SK-N-SH (cell line): ENCODE results near the gene OR52E1. TPM values are rescaled to one million over a fixed set of nuclear protein-coding genes. Genes with fewer than 3 reads are reported as not detected.

Experiments
- CTCF ChIA-PET: fragments of 300-600, 350-600 bp; formaldehyde crosslinking; extraction: SDS; loops from one replicate; lab custom pipeline; 2021; lab: Yijun Ruan, JAX
- POLR2A ChIA-PET: fragments of 350-600 bp; sonication (Branson Sonifier 250); formaldehyde crosslinking; extraction: SDS; loops from one replicate; lab custom pipeline; 2020; ENCODE audit warnings: antibody characterized with exemption, inconsistent platforms; lab: Yijun Ruan, JAX
- DNase-seq: peaks from one replicate; pipeline ENCODE4 v3.0.0; 2012
- H2AFZ ChIP-seq: fragments of 200-600 bp; sonication (generic); 2 replicates; pipeline ENCODE4 v1.8.1; 2016; ENCODE audit warnings: antibody characterized with exemption, mild to moderate bottlenecking, low read depth
- H3F3A ChIP-seq: fragments of 200-600 bp; sonication (generic); replicated peaks from 2 replicates; pipeline ENCODE3; 2016; ENCODE audit warnings: antibody characterized with exemption, mild to moderate bottlenecking; ENCODE audit not compliant: insufficient read depth
- H3K27ac ChIP-seq, 2 experiments: fragments of 200-500 bp in 1 of 2; fragments of 200-600 bp in 1 of 2; sonication (Bioruptor generic) in 1 of 2; sonication (generic), shearing (Covaris generic) in 1 of 2; 2 replicates each; pipeline versions ENCODE4 v1.5.1 to v1.6.1; 2014 to 2016; ENCODE audit warnings: low read depth in 2 of 2, inconsistent platforms in 1 of 2, low read length in 1 of 2, mild to moderate bottlenecking in 1 of 2, mixed read lengths in 1 of 2
- H3K27me3 ChIP-seq: fragments of 200-600 bp; sonication (generic), shearing (Covaris generic); 2 replicates; pipeline ENCODE4 v1.6.1; 2016; ENCODE audit warnings: mixed run types; ENCODE audit not compliant: insufficient read depth
- H3K36me3 ChIP-seq, 2 experiments: fragments of 200-500 bp in 1 of 2; fragments of 200-600 bp in 1 of 2; sonication (Bioruptor generic) in 1 of 2; sonication (generic) in 1 of 2; replicated peaks in 1 of 2; 2 replicates each; pipeline versions ENCODE3 to v1.5.1; 2014 to 2016; ENCODE audit warnings: low read length in 1 of 2, mild to moderate bottlenecking in 1 of 2; ENCODE audit not compliant: insufficient read depth in 2 of 2, control insufficient read depth in 1 of 2
- H3K4me1 ChIP-seq, 2 experiments: fragments of 200-500 bp in 1 of 2; fragments of 200-600 bp in 1 of 2; sonication (Bioruptor generic) in 1 of 2; sonication (generic), shearing (Covaris generic) in 1 of 2; 2 replicates each; pipeline versions ENCODE4 v1.5.1 to v1.6.1; 2014 to 2016; ENCODE audit warnings: low read depth in 1 of 2, low read length in 1 of 2, mixed run types in 1 of 2; ENCODE audit not compliant: insufficient read depth in 2 of 2, control insufficient read depth in 1 of 2
- H3K4me2 ChIP-seq: fragments of 200-600 bp; sonication (generic), shearing (Covaris generic); 2 replicates; pipeline ENCODE4 v1.6.1; 2017; ENCODE audit warnings: mixed run types
- H3K4me3 ChIP-seq, 2 experiments: fragments of 200-500 bp in 1 of 2; fragments of 200-600 bp in 1 of 2; sonication (Bioruptor generic) in 1 of 2; sonication (generic), shearing (Covaris generic) in 1 of 2; 2 replicates each; pipeline versions ENCODE4 v1.5.1 to v1.8.1; 2014 to 2016; ENCODE audit warnings: low read depth in 2 of 2, inconsistent platforms in 1 of 2, low read length in 1 of 2, mild to moderate bottlenecking in 1 of 2, mixed read lengths in 1 of 2, moderate library complexity in 1 of 2
- H3K79me2 ChIP-seq: fragments of 200-600 bp; sonication (generic); 2 replicates; pipeline ENCODE4 v1.8.1; 2017; ENCODE audit warnings: mild to moderate bottlenecking; ENCODE audit not compliant: insufficient read depth
- H3K9ac ChIP-seq: fragments of 200-600 bp; sonication (generic); 2 replicates; pipeline ENCODE4 v1.6.1; 2017; ENCODE audit warnings: mixed run types
- H3K9me2 ChIP-seq: fragments of 200-600 bp; sonication (generic); 2 replicates; pipeline ENCODE4 v1.6.1; 2017; ENCODE audit warnings: mixed run types
- H3K9me3 ChIP-seq: fragments of 200-600 bp; sonication (generic); 2 replicates; pipeline ENCODE4 v1.6.1; 2017; ENCODE audit warnings: mixed run types, mild to moderate bottlenecking, moderate library complexity
- H4K20me1 ChIP-seq: fragments of 200-600 bp; sonication (generic); 2 replicates; pipeline ENCODE4 v1.6.1; 2017; ENCODE audit warnings: mild to moderate bottlenecking, mixed run types; ENCODE audit not compliant: insufficient read depth
- CHD2 ChIP-seq: fragments of 150-350 bp; IDR thresholded peaks from 2 replicates; pipeline ENCODE4 v1.6.1; 2018; ENCODE audit warnings: low read length; ENCODE audit not compliant: partially characterized antibody
- ELF1 ChIP-seq: IDR thresholded peaks from 2 replicates; pipeline ENCODE4 v1.4.0; 2012
- FOSL2 ChIP-seq: IDR thresholded peaks from 2 replicates; pipeline ENCODE4 v1.4.0; 2012; ENCODE audit warnings: low read depth, mild to moderate bottlenecking, moderate library complexity, borderline replicate concordance
- FOXM1 ChIP-seq: IDR thresholded peaks from 2 replicates; pipeline ENCODE4 v1.4.0; 2012; ENCODE audit warnings: low read depth, mild to moderate bottlenecking
- GABPA ChIP-seq: IDR thresholded peaks from 2 replicates; pipeline ENCODE4 v1.4.0; 2012; ENCODE audit warnings: low read depth, mild to moderate bottlenecking
- JUND ChIP-seq: IDR thresholded peaks from 2 replicates; pipeline ENCODE4 v1.4.0; 2012
- MEF2A ChIP-seq: IDR thresholded peaks from 2 replicates; pipeline ENCODE4 v1.4.0; 2012; ENCODE audit warnings: low read depth, borderline replicate concordance
- NFIC ChIP-seq: IDR thresholded peaks from 2 replicates; pipeline ENCODE4 v1.4.0; 2012; ENCODE audit warnings: borderline replicate concordance
- POLR2AphosphoS5 ChIP-seq: IDR thresholded peaks from 2 replicates; pipeline ENCODE4 v1.6.1; 2012; ENCODE audit warnings: low read depth, low read length
- RAD21 ChIP-seq: IDR thresholded peaks from 2 replicates; pipeline ENCODE4 v1.6.1; 2012; ENCODE audit warnings: mild to moderate bottlenecking, low read length
- RFX5 ChIP-seq: IDR thresholded peaks from 2 replicates; pipeline ENCODE4 v1.6.1; 2012; ENCODE audit warnings: mild to moderate bottlenecking, improper control_type of control experiment, low read length
- RXRA ChIP-seq: IDR thresholded peaks from 2 replicates; pipeline ENCODE4 v1.4.0; 2012; ENCODE audit warnings: low read depth, mild to moderate bottlenecking, borderline replicate concordance
- SIN3A ChIP-seq: IDR thresholded peaks from 2 replicates; pipeline ENCODE4 v1.6.1; 2012; ENCODE audit warnings: low read depth, mild to moderate bottlenecking, low read length, moderate library complexity, borderline replicate concordance
- SMC3 ChIP-seq: IDR thresholded peaks from 2 replicates; pipeline ENCODE4 v1.6.1; 2012; ENCODE audit warnings: low read depth, low read length, improper control_type of control experiment
- TAF1 ChIP-seq: IDR thresholded peaks from 2 replicates; pipeline ENCODE4 v1.6.1; 2012; ENCODE audit warnings: low read depth, mild to moderate bottlenecking, low read length, moderate library complexity, borderline replicate concordance
- TCF12 ChIP-seq: IDR thresholded peaks from 2 replicates; pipeline ENCODE4 v1.4.0; 2012
- YY1 ChIP-seq: IDR thresholded peaks from 2 replicates; pipeline ENCODE4 v1.4.0; 2012; ENCODE audit warnings: low read depth, mild to moderate bottlenecking
- WGBS: methylation state at CpG from one replicate; pipeline ENCODE4 v1.1.6; 2017; ENCODE audit warnings: low lambda C conversion rate; 5-methylcytosine and 5-hydroxymethylcytosine counted together
- polyA plus RNA-seq, 3 experiments: library from polyadenylated mRNA; depleted of rRNA; stranded (reverse); fragments of >200 nt; gene quantifications; 2 replicates each; pipeline ENCODE4 v1.2.3, GENCODE V29; 2012
- TF ChIP-seq, protein P1 (sequence below): IDR thresholded peaks from 2 replicates; pipeline ENCODE4; 2012
- TF ChIP-seq, protein P2 (sequence below): fragments of 200-600 bp; sonication (generic); IDR thresholded peaks from 2 replicates; pipeline ENCODE4 v1.6.1; 2017; ENCODE audit warnings: antibody characterized with exemption, mild to moderate bottlenecking, moderate library complexity
- TF ChIP-seq, protein P3 (sequence below): IDR thresholded peaks from 2 replicates; pipeline ENCODE4 v1.6.1; 2012; ENCODE audit warnings: mild to moderate bottlenecking, low read depth, low read length, moderate library complexity
- TF ChIP-seq, protein P4 (sequence below): IDR thresholded peaks from 2 replicates; pipeline ENCODE4 v1.4.0; 2012; ENCODE audit warnings: low read depth, borderline replicate concordance

Gene OR52E1
- polyA plus RNA-seq, 1 of the 3 experiments (the other 2 are of a cell fraction), result not detected

DNA sequence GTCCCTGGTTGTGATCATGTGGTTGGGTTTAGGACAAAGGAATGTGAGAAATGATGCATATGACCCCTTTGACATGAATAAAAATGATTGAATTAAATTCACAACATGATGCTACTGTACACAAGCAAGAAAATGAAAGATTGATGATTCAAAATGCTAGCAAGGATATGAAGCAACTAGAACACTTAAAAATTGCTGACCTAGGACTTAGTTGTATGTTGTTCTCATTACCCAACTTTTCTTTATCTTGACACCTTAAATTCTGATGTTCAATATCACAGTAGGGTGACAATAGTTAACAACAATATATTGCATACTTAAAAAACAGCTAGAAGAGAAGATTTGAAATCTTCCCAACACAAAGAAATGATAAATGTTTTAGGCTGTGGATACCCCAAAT is 48.2 kb downstream of the OR52E1 start:
- 0 out of 2 replicates have a peak, but pooled peaks cover 4% of the 10 kb centered on the region for H3K27me3 ChIP-seq
- no peaks in the 10 kb centered on the region for H4K20me1 ChIP-seq
- no peak overlapping the region for H3K9ac ChIP-seq
- H3F3A ChIP-seq, result no peaks in the 10 kb centered on the region
- TF ChIP-seq TAF1, result no peak
- TF ChIP-seq, protein P1, sequence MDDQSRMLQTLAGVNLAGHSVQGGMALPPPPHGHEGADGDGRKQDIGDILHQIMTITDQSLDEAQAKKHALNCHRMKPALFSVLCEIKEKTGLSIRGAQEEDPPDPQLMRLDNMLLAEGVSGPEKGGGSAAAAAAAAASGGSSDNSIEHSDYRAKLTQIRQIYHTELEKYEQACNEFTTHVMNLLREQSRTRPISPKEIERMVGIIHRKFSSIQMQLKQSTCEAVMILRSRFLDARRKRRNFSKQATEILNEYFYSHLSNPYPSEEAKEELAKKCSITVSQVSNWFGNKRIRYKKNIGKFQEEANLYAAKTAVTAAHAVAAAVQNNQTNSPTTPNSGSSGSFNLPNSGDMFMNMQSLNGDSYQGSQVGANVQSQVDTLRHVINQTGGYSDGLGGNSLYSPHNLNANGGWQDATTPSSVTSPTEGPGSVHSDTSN, result no peak
- no peak for TF ChIP-seq SMC3
- TF ChIP-seq RXRA, result no peak
- TF ChIP-seq FOSL2, result no peak
- TF ChIP-seq POLR2AphosphoS5, result no peak
- TF ChIP-seq NFIC, result no peak
- TF ChIP-seq, protein P2, sequence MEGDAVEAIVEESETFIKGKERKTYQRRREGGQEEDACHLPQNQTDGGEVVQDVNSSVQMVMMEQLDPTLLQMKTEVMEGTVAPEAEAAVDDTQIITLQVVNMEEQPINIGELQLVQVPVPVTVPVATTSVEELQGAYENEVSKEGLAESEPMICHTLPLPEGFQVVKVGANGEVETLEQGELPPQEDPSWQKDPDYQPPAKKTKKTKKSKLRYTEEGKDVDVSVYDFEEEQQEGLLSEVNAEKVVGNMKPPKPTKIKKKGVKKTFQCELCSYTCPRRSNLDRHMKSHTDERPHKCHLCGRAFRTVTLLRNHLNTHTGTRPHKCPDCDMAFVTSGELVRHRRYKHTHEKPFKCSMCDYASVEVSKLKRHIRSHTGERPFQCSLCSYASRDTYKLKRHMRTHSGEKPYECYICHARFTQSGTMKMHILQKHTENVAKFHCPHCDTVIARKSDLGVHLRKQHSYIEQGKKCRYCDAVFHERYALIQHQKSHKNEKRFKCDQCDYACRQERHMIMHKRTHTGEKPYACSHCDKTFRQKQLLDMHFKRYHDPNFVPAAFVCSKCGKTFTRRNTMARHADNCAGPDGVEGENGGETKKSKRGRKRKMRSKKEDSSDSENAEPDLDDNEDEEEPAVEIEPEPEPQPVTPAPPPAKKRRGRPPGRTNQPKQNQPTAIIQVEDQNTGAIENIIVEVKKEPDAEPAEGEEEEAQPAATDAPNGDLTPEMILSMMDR, result no peak
- TF ChIP-seq FOXM1, result no peak
- no peak for TF ChIP-seq CHD2
- no peaks in the 10 kb centered on the region for H3K79me2 ChIP-seq
- DNase-seq, result no peak
- no peak overlapping the region for H3K4me3 ChIP-seq
- no peak overlapping the region for H2AFZ ChIP-seq
- H3K4me1 ChIP-seq, result no peaks in the 10 kb centered on the region
- no peak overlapping the region for H3K27ac ChIP-seq
- no peaks in the 10 kb centered on the region for H3K36me3 ChIP-seq
- H3K9me2 ChIP-seq, result no peaks in the 10 kb centered on the region
- no peaks in the 10 kb centered on the region for H3K9me3 ChIP-seq
- H3K4me2 ChIP-seq, result no peak overlapping the region
- ChIA-PET POLR2A (no interaction called here), CTCF (no interaction called here)

DNA sequence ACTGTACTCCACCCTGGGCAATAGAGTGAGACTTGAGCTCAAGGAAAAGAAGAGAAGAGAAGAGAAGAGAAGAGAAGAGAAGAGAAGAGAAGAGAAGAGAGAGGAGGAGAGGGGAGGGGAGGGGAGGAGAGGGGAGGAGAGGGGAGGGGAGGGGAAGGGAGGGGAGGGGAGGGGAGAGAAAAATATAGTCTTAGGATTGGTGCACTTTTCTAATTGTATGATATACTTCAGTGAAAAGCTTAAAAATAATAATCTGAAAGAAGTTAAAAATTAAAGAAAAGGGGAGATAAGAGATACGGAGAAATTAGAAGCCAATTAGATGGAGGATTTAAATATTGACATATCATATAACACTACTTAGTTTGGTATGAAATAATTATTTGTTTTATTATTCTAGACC is 49.5 kb downstream of the OR52E1 start:
- no peak overlapping the region for H3K4me3 ChIP-seq
- no peaks in the 10 kb centered on the region for H3K79me2 ChIP-seq
- ChIA-PET CTCF (interaction anchor here (1.0 kb wide), 1 partner anchor 262 kb away, joined by 3 read pairs; no protein-coding TSS in a partner anchor), POLR2A (no interaction called here)
- H3K36me3 ChIP-seq, result no peaks in the 10 kb centered on the region
- H3K9me3 ChIP-seq, result no peaks in the 10 kb centered on the region
- TF ChIP-seq POLR2AphosphoS5, result no peak
- TF ChIP-seq RFX5, result no peak
- TF ChIP-seq ELF1, result no peak
- TF ChIP-seq TAF1, result no peak
- no peak for TF ChIP-seq MEF2A
- TF ChIP-seq RAD21, result no peak
- TF ChIP-seq, protein P3, sequence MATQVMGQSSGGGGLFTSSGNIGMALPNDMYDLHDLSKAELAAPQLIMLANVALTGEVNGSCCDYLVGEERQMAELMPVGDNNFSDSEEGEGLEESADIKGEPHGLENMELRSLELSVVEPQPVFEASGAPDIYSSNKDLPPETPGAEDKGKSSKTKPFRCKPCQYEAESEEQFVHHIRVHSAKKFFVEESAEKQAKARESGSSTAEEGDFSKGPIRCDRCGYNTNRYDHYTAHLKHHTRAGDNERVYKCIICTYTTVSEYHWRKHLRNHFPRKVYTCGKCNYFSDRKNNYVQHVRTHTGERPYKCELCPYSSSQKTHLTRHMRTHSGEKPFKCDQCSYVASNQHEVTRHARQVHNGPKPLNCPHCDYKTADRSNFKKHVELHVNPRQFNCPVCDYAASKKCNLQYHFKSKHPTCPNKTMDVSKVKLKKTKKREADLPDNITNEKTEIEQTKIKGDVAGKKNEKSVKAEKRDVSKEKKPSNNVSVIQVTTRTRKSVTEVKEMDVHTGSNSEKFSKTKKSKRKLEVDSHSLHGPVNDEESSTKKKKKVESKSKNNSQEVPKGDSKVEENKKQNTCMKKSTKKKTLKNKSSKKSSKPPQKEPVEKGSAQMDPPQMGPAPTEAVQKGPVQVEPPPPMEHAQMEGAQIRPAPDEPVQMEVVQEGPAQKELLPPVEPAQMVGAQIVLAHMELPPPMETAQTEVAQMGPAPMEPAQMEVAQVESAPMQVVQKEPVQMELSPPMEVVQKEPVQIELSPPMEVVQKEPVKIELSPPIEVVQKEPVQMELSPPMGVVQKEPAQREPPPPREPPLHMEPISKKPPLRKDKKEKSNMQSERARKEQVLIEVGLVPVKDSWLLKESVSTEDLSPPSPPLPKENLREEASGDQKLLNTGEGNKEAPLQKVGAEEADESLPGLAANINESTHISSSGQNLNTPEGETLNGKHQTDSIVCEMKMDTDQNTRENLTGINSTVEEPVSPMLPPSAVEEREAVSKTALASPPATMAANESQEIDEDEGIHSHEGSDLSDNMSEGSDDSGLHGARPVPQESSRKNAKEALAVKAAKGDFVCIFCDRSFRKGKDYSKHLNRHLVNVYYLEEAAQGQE, result no peak
- no peak for TF ChIP-seq JUND
- TF ChIP-seq NFIC, result no peak
- TF ChIP-seq, protein P1, result no peak
- TF ChIP-seq GABPA, result no peak
- TF ChIP-seq FOXM1, result no peak
- TF ChIP-seq YY1, result no peak
- TF ChIP-seq TCF12, result no peak
- TF ChIP-seq SIN3A, result no peak
- TF ChIP-seq, protein P4, sequence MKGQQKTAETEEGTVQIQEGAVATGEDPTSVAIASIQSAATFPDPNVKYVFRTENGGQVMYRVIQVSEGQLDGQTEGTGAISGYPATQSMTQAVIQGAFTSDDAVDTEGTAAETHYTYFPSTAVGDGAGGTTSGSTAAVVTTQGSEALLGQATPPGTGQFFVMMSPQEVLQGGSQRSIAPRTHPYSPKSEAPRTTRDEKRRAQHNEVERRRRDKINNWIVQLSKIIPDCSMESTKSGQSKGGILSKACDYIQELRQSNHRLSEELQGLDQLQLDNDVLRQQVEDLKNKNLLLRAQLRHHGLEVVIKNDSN, result no peak
- WGBS, result 8% methylated on average over 1 of the region's 1 CpG
- H3K9me2 ChIP-seq, result no peaks in the 10 kb centered on the region
- H3K27me3 ChIP-seq, result 0 out of 2 replicates have a peak, but pooled peaks cover 4% of the 10 kb centered on the region
- no peaks in the 10 kb centered on the region for H4K20me1 ChIP-seq
- H3K27ac ChIP-seq, result no peak overlapping the region
- H3K9ac ChIP-seq, result no peak overlapping the region
- H2AFZ ChIP-seq, result no peak overlapping the region
- H3F3A ChIP-seq, result no peaks in the 10 kb centered on the region
- no peak for DNase-seq
- H3K4me2 ChIP-seq, result no peak overlapping the region
- no peaks in the 10 kb centered on the region for H3K4me1 ChIP-seq
